Activated T-helper 1 cell treated with anti-CD3 and anti-CD28 coated beads, Interleukin-12 subunit alpha, Interleukin-12 subunit beta, Interleukin-2, Interleukin-4 antibody, amounts not matched to agents 30 ng/mL and 10 ng/mL and 1 ng/mL, durations not matched to agents 14 hours and 24 hours and 36 hours (primary cell): ENCODE data around the gene NGEF. TPM values are rescaled to one million over a fixed set of nuclear protein-coding genes. Genes with fewer than 3 reads are reported as not detected.

Source experiments
- DNase-seq: peaks from one replicate; pipeline ENCODE4 v3.0.0; 2021; ENCODE audit warnings: low spot score
- H3K27ac Mint-ChIP-seq: one replicate; pipeline ENCODE4 v1.8.0; 2021; ENCODE audit warnings: mild to moderate bottlenecking, mixed read lengths
- H3K27me3 Mint-ChIP-seq: one replicate; pipeline ENCODE4 v1.8.0; 2022; ENCODE audit warnings: mild to moderate bottlenecking, moderate library complexity, mixed read lengths; ENCODE audit not compliant: insufficient read depth
- H3K36me3 Mint-ChIP-seq: one replicate; pipeline ENCODE4 v1.8.0; 2021; ENCODE audit warnings: low read depth, mixed read lengths
- H3K4me1 Mint-ChIP-seq: one replicate; pipeline ENCODE4 v1.8.0; 2021; ENCODE audit warnings: low read depth, mixed read lengths
- H3K4me3 Mint-ChIP-seq: one replicate; pipeline ENCODE4 v1.8.0; 2021; ENCODE audit warnings: mild to moderate bottlenecking, moderate library complexity, mixed read lengths
- H3K9me3 Mint-ChIP-seq: one replicate; pipeline ENCODE4 v1.8.0; 2021; ENCODE audit warnings: mixed read lengths
- intact Hi-C: fragments of 100-400 bp; cut with micrococcal nuclease; formaldehyde crosslinking; loops from one replicate; pipeline ENCODE4 v1.15.1; 2024
- total RNA-seq: library from RNA; stranded (reverse); gene quantifications from 2 replicates; pipeline ENCODE4 v1.2.3, GENCODE V29; 2022

The NGEF gene
- total RNA-seq, 1 donor from 2014 or later = 0.21 TPM

DNA sequence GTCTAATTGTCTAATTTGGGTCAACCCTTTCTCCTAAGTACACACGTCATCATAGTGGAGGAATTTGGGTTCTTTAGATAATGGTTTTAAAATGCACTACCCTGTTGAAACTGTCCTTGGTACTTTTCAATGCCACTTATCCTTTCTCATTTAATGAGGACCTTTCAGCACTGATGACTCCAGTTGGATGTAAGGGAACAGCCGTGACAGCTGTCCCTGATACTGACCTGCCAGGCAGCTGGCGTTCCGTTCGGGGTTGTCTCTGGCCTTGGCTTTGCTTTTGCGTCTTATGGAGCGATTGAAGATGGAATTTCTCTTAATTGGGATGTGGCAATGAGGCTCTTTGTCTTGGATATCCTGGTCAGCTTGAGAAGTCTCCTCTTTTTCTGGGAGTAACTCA lies 38.7 kb downstream of the NGEF start:
- no peaks in the 10 kb centered on the region for H3K9me3 Mint-ChIP-seq
- H3K27me3 Mint-ChIP-seq = peaks cover 3% of the 10 kb centered on the region
- no peak for DNase-seq
- H3K36me3 Mint-ChIP-seq = no peaks in the 10 kb centered on the region
- H3K4me3 Mint-ChIP-seq = no peak overlapping the region
- intact Hi-C loops = no loop called here
- no peak overlapping the region for H3K27ac Mint-ChIP-seq
- no peaks in the 10 kb centered on the region for H3K4me1 Mint-ChIP-seq

DNA sequence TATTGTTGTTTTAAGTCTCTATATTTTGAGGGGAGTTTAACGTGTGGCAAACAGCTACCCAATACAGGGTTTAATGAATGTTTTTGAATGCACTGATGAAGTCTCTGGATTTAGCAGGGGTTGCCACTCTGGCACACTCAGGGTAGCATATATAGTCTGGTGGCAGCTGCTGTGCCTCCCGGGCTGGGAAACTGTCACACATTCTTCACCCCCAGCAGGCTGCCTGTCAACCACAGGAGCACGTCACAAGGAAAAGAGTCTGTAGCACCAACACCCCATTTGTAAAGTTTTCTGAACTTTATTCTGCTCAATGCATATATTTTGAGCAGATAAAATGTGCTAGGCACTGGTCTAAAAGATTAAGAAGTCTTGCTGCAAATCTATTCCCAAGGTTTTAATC lies 39.3 kb downstream of the NGEF start:
- no peak overlapping the region for H3K27ac Mint-ChIP-seq
- H3K27me3 Mint-ChIP-seq = peaks cover 3% of the 10 kb centered on the region
- intact Hi-C loops = no loop called here
- H3K4me1 Mint-ChIP-seq = no peaks in the 10 kb centered on the region
- H3K4me3 Mint-ChIP-seq = no peak overlapping the region
- no peak for DNase-seq
- H3K9me3 Mint-ChIP-seq = no peaks in the 10 kb centered on the region
- no peaks in the 10 kb centered on the region for H3K36me3 Mint-ChIP-seq

DNA sequence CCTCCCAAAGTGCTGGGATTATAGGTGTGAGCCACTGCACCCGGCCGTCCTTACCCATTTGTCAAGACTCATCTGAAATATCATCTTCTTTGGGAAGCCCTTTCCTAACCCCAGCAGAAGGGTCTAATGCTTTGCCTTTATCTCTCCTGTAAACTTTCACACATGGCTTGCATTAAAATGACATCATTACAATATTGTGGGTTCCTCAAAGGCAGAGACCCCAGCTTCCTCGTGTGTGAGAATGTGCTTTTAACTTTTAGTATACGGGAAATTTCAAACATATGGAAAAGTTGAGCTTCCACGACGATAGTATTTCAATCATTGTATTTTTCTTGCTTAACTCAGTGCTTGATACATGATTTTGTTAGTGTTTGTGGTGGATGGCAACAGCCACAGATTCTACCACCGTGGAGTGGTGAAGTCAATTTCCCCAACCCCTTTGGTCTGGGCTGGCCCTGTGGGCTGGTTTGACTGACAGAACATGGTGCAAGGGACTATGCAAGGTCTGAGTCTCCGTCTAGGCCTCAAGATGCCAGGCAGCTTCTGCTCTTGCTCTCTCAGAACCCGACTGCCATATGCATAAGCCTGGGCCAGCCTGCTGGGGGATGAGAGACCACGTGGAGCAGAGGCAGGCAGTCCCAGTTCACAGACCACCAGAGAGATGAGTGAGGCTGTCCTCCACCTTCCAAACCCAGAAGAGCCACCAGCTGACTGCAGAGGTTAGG lies 39.9 kb downstream of the NGEF start:
- no peaks in the 10 kb centered on the region for H3K9me3 Mint-ChIP-seq
- H3K27me3 Mint-ChIP-seq = peaks cover 3% of the 10 kb centered on the region
- H3K4me1 Mint-ChIP-seq = no peaks in the 10 kb centered on the region
- no peak overlapping the region for H3K4me3 Mint-ChIP-seq
- intact Hi-C loops = no loop called here
- no peaks in the 10 kb centered on the region for H3K36me3 Mint-ChIP-seq
- no peak for DNase-seq
- H3K27ac Mint-ChIP-seq = no peak overlapping the region

DNA sequence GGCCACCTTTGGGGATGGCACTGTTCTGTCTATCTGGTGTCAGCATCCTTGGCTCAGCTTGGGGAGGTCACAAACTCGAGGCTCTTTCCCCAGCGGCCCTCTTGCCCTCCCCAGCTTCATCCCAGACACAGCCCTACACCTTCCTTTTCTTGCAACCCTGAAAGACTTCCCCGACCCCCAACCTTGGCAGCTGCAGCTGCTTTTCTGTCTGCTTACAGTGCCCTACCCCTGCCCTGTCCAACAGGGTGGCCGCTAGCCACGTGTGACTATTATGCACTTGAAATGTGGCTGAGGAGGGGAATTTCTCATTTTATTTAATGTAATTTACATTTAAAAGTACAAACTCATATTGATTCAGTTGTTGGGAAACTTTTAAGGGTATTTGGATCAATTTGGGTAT lies 41.3 kb downstream of the NGEF start:
- no peaks in the 10 kb centered on the region for H3K36me3 Mint-ChIP-seq
- H3K27ac Mint-ChIP-seq = no peak overlapping the region
- peaks cover 3% of the 10 kb centered on the region for H3K27me3 Mint-ChIP-seq
- intact Hi-C loops = no loop called here
- H3K4me3 Mint-ChIP-seq = no peak overlapping the region
- H3K4me1 Mint-ChIP-seq = no peaks in the 10 kb centered on the region
- DNase-seq = no peak
- H3K9me3 Mint-ChIP-seq = no peaks in the 10 kb centered on the region

DNA sequence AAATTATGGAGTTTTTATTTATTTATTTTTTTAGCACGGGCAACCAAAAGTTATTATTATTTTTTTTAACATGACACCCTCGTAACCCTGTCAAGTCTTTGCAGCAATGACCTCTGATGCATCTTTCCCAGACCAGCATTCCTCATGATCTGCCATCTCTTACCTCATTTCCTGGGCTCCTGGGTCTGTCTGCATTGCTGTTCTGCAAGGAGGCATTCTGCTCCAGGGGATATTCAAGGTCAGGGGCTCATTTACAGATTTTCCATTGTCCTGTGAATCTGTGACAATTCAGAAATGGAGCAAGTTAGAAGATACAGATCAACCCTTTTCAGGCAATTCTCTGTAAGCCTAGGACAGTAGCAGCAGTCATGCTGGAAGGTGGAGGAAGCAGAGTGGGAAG lies 43.0 kb downstream of the NGEF start:
- intact Hi-C loops = no loop called here
- no peak overlapping the region for H3K4me3 Mint-ChIP-seq
- DNase-seq = no peak
- peaks cover 2% of the 10 kb centered on the region for H3K27me3 Mint-ChIP-seq
- H3K4me1 Mint-ChIP-seq = no peaks in the 10 kb centered on the region
- no peak overlapping the region for H3K27ac Mint-ChIP-seq
- no peaks in the 10 kb centered on the region for H3K36me3 Mint-ChIP-seq
- no peaks in the 10 kb centered on the region for H3K9me3 Mint-ChIP-seq

DNA sequence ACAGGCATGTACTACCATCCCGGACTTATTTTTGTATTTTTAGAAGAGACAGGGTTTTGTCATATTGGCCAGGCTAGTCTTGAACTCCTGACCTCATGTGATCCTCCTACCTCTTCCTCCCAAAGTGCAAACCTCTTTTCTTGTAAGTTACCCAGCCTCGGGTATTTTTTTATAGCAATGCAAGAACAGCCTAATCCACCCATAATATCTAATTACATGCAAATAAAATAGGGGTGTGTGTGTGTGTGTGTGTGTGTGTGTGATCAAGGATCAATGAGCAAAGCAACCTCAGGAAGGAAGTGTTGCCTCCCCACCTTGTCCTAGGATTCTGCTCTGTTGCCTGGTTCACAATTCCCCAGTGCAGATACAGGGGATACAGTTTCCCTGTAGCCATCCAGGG lies 45.6 kb downstream of the NGEF start:
- Mint-ChIP-seq H3K9me3 (no peaks in the 10 kb centered on the region), H3K4me3 (no peak overlapping the region), H3K36me3 (no peaks in the 10 kb centered on the region), H3K27ac (no peak overlapping the region), H3K27me3 (peaks cover 2% of the 10 kb centered on the region), H3K4me1 (no peaks in the 10 kb centered on the region)
- intact Hi-C loops = no loop called here
- DNase-seq = no peak

DNA sequence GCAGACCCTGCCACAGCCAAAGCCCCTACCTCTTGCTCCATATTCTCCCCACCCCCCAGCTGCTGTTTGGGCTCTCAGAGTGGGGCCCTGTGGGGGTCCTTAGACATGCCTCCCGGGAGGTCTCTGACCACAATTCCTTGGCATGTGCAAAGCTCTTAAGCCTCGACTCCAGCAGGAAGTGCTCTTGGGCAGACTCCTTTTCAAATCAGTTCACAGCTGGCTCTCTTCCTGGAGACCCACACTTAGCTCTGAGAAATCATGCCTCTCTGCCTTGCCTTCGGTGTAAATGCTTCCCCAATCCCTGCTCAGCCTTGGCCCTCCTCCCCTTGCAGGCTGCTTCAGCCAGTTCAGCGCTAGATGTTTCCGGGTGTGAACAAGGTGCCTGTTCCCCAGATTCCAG lies 46.9 kb downstream of the NGEF start:
- Mint-ChIP-seq H3K4me3 (no peak overlapping the region), H3K27ac (no peak overlapping the region), H3K4me1 (no peaks in the 10 kb centered on the region), H3K36me3 (no peaks in the 10 kb centered on the region), H3K27me3 (peaks cover 2% of the 10 kb centered on the region), H3K9me3 (no peaks in the 10 kb centered on the region)
- no peak for DNase-seq
- intact Hi-C loops = no loop called here

DNA sequence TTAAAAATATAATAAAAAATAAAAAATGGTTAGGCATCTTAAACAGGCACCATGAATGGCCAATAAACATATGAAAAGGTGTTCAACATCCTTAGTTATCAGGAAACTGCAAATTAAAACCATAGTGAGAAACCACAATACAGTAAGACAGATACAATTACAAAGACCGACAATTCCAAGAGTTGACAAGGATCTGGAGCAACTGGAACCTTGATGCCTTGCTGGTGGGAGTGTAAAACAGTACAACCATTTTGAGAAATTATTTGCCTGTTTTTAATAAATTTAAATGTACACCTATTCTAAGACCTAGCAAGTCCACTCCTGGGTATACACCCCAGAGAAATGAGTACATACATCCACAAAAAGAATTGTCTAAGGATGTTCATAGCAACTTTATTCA lies 49.1 kb downstream of the NGEF start:
- H3K4me1 Mint-ChIP-seq = no peaks in the 10 kb centered on the region
- DNase-seq = no peak
- H3K27me3 Mint-ChIP-seq = peaks cover 2% of the 10 kb centered on the region
- no peaks in the 10 kb centered on the region for H3K36me3 Mint-ChIP-seq
- H3K27ac Mint-ChIP-seq = no peak overlapping the region
- intact Hi-C loops = no loop called here
- no peak overlapping the region for H3K4me3 Mint-ChIP-seq
- H3K9me3 Mint-ChIP-seq = no peaks in the 10 kb centered on the region

DNA sequence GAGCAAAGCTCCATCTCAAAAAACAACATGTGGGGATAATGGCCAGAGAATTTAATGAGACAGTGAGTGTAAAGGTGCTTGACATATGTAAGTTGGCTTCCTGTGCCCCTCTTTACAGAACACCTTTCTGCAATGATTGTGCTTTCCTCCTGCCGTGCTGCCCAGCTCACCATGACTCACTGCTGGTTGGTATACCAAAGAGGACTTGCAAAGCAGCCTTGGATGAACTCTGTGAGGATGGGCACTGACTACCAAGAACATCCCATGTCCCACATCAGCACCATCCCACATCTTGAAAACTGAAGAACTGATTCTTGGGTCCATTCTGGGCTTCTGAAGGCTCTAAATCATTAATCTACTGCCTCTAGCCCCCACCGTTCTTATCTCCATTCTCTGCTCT lies 52.2 kb downstream of the NGEF start:
- intact Hi-C loops = no loop called here
- peaks cover 7% of the 10 kb centered on the region for H3K27me3 Mint-ChIP-seq
- DNase-seq = no peak
- H3K4me3 Mint-ChIP-seq = no peak overlapping the region
- H3K9me3 Mint-ChIP-seq = no peaks in the 10 kb centered on the region
- no peak overlapping the region for H3K27ac Mint-ChIP-seq
- no peaks in the 10 kb centered on the region for H3K4me1 Mint-ChIP-seq
- no peaks in the 10 kb centered on the region for H3K36me3 Mint-ChIP-seq

DNA sequence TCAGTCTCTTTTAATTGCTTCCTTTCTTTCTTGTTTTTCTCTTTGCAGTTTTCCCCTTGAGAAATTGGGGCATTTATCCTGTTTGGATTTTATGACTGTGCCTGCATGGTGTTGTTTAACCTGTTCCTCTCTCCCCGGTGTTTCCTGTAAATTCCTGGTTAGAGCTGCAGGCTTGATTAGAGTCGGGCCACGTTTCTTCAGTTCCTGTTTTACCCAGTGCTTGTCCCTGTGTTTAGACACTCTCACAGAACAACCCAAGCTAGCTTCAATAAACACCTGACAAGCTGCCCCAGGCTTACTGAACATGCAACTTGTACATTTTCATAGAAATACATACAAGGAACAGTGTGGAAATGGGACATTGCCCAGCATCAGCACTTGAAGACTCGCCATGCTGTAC lies 53.9 kb downstream of the NGEF start:
- Mint-ChIP-seq H3K27me3 (peaks cover 13% of the 10 kb centered on the region), H3K27ac (no peak overlapping the region), H3K4me1 (no peaks in the 10 kb centered on the region), H3K9me3 (no peaks in the 10 kb centered on the region), H3K36me3 (no peaks in the 10 kb centered on the region), H3K4me3 (no peak overlapping the region)
- no peak for DNase-seq
- intact Hi-C loops = no loop called here

DNA sequence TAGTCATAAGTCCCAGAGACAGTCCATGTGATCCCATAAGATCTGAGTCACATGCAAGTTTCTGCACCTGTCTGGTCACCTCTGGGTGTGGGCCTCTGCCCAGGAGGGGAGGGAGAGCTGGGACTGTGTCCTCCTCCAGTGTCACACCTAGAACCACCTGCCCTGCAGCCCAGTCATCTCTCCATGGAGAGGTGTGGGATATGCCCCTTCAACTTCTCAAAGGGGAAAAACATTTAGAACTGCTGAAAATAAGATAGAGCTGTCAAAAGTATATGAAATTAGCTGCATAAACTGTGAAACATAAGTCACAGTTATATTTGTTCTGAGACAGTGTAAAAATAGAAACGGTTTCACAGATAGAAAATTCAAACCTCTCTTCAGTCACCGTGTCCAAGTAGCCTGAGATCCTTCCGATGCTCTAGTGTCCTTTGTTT lies 55.4 kb downstream of the NGEF start:
- H3K36me3 Mint-ChIP-seq = no peaks in the 10 kb centered on the region
- H3K27me3 Mint-ChIP-seq = peaks cover 16% of the 10 kb centered on the region
- H3K9me3 Mint-ChIP-seq = no peaks in the 10 kb centered on the region
- intact Hi-C loops = no loop called here
- no peaks in the 10 kb centered on the region for H3K4me1 Mint-ChIP-seq
- DNase-seq = no peak
- no peak overlapping the region for H3K27ac Mint-ChIP-seq
- H3K4me3 Mint-ChIP-seq = no peak overlapping the region

DNA sequence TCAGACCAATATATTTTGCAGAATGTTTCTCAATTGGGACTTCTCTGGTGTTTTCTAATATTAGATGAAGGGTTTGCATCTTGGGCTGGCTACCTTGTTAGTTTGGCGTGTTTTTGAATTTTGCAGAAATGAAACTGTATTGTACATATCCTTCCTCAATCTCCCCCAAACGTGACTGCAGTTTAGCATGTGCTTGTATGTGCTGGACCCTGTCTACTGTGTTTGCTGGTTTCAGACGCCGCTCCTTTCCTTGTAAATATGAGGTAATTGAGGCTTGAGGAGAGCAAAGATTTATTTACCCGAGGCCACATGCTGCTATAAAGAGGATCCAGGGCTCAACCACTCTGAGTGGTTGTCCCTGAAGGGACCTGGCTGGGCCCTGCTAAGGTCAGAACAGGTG lies 57.2 kb downstream of the NGEF start:
- no peak overlapping the region for H3K4me3 Mint-ChIP-seq
- H3K27me3 Mint-ChIP-seq = peaks cover 24% of the 10 kb centered on the region
- H3K36me3 Mint-ChIP-seq = no peaks in the 10 kb centered on the region
- no peak for DNase-seq
- no peak overlapping the region for H3K27ac Mint-ChIP-seq
- no peaks in the 10 kb centered on the region for H3K4me1 Mint-ChIP-seq
- H3K9me3 Mint-ChIP-seq = no peaks in the 10 kb centered on the region
- intact Hi-C loops = no loop called here

DNA sequence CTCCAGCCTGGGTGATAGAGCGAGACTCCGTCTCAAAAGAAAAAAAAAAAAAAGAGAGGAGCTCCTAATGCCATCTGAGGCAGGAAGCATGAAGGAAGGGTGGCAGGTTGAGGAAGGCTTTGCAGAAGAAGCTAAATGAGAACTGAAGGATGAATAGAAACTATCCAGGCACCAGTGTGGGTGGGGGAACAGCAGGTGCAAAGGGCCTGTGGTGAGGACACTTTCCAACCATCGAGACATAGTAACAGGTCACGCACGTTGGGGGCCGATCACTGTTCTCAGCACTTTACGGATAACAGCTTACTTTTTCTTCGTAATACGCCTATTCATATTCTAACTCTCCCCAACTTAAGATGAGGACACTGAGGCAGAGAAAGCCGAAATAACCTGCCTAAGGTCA lies 58.4 kb downstream of the NGEF start:
- Mint-ChIP-seq H3K27ac (no peak overlapping the region), H3K4me3 (no peak overlapping the region), H3K9me3 (no peaks in the 10 kb centered on the region), H3K4me1 (no peaks in the 10 kb centered on the region), H3K27me3 (peaks cover 26% of the 10 kb centered on the region), H3K36me3 (no peaks in the 10 kb centered on the region)
- DNase-seq = no peak
- intact Hi-C loops = no loop called here

DNA sequence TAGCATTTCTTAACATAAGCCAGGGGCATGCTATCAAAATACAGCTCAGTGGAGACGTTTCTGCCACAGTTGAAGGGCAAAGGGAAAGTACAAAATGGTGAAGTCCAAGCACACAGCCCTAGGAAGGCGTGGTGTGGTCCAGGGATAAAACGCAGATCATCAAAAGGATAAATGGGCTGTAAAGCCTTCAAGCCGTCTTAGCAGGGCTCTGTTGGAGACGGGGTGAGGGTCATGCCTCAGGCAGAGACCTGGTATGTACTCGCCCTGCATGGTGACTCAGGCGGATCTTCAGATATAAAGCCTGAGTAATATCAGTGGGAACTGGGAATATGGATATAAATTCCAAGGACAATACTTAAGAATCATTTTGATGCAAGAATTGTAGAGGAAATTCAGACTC lies 61.2 kb downstream of the NGEF start:
- peaks cover 22% of the 10 kb centered on the region for H3K27me3 Mint-ChIP-seq
- H3K4me1 Mint-ChIP-seq = no peaks in the 10 kb centered on the region
- no peak overlapping the region for H3K27ac Mint-ChIP-seq
- no peak for DNase-seq
- H3K9me3 Mint-ChIP-seq = no peaks in the 10 kb centered on the region
- no peak overlapping the region for H3K4me3 Mint-ChIP-seq
- intact Hi-C loops = no loop called here
- no peaks in the 10 kb centered on the region for H3K36me3 Mint-ChIP-seq
